ENCODE measurements around the gene KRT1.

Gene KRT1

DNA sequence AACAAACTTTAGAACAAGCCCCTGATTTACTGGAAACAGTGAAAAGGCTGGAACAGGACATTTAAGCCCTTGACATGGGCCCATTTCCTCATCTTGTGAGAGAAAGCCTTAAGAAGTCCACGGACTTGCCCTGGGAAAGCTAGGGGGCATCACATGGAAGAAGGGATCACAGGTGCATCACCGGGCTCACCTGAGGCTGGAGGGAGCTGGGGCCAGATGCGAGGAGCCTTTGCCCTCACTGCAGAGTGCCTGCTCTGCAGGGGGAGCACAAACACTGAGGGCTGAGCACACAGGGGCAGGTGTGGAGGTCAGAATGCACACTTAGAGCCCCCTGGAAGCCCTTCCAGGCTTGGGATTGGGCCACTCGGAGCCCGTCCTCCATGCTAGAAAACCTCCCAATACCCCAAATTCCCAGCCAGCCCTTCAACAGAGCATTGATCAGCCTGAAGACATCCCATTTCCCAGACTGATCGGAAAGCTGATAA, 5.2 kb upstream of the KRT1 start:
- Histone ChIP-seq H3K9me2 (replicated peaks; ENCODE audit: control insufficient read depth, low read length) (no peaks in the 10 kb centered on the region), H4K20me1 (ENCODE audit: control insufficient read depth, insufficient read depth, low read depth, low read length) (no peaks in the 10 kb centered on the region), H3K4me3 (ENCODE audit: low read length) (no peak overlapping the region), H3K36me3 (ENCODE audit: control insufficient read depth, low read length) (no peaks in the 10 kb centered on the region), H3K4me2 (ENCODE audit: low read length) (no peak overlapping the region), H3K27ac (ENCODE audit: low read depth, low read length) (no peak overlapping the region), H3K9me3 (ENCODE audit: control insufficient read depth, insufficient read depth, low read length) (no peaks in the 10 kb centered on the region), H3K4me1 (ENCODE audit: control insufficient read depth, low read length) (no peaks in the 10 kb centered on the region), H3K27me3 (ENCODE audit: control insufficient read depth, low read length) (peaks cover 21% of the 10 kb centered on the region), H3F3A (ENCODE audit: control insufficient read depth, insufficient read depth) (no peaks in the 10 kb centered on the region), H3K79me2 (ENCODE audit: control insufficient read depth, low read length) (no peaks in the 10 kb centered on the region)
- TF ChIP-seq, protein P1, sequence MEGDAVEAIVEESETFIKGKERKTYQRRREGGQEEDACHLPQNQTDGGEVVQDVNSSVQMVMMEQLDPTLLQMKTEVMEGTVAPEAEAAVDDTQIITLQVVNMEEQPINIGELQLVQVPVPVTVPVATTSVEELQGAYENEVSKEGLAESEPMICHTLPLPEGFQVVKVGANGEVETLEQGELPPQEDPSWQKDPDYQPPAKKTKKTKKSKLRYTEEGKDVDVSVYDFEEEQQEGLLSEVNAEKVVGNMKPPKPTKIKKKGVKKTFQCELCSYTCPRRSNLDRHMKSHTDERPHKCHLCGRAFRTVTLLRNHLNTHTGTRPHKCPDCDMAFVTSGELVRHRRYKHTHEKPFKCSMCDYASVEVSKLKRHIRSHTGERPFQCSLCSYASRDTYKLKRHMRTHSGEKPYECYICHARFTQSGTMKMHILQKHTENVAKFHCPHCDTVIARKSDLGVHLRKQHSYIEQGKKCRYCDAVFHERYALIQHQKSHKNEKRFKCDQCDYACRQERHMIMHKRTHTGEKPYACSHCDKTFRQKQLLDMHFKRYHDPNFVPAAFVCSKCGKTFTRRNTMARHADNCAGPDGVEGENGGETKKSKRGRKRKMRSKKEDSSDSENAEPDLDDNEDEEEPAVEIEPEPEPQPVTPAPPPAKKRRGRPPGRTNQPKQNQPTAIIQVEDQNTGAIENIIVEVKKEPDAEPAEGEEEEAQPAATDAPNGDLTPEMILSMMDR (IDR thresholded peaks at IDR 0.05; ENCODE audit: low read depth, low read length, poor library complexity, severe bottlenecking): no peak
- no peak for TF ChIP-seq EZH2phosphoT487 (IDR thresholded peaks at IDR 0.05; ENCODE audit: borderline replicate concordance, low read length)

DNA sequence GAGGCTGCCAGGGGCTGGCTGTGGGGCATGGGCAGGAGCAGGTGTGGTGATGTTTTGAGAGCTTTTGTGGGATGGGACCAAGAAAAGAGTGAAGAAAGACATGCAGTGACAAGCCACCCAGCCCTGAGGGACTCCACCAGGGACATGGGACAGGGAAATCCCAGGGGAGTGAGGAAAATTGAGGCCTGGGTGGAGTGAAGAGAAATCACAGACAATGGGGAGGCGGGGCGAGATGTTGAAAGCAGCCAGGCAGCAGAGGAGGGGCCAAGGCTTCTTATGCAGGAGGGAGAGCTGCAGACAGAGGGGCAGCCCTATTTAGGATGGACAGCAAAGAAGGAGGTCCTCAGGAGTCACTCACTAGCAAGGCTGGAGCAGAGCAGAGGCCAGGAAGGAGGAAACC, 4.2 kb upstream of the KRT1 start:
- Histone ChIP-seq H3K27me3 (ENCODE audit: control insufficient read depth, low read length) (peaks cover 14% of the 10 kb centered on the region), H3K4me3 (ENCODE audit: low read length) (no peak overlapping the region), H4K20me1 (ENCODE audit: control insufficient read depth, insufficient read depth, low read depth, low read length) (no peaks in the 10 kb centered on the region), H3K9me2 (replicated peaks; ENCODE audit: control insufficient read depth, low read length) (no peaks in the 10 kb centered on the region), H3K27ac (ENCODE audit: low read depth, low read length) (no peak overlapping the region), H3K4me1 (ENCODE audit: control insufficient read depth, low read length) (no peaks in the 10 kb centered on the region), H3K9me3 (ENCODE audit: control insufficient read depth, insufficient read depth, low read length) (no peaks in the 10 kb centered on the region), H3K36me3 (ENCODE audit: control insufficient read depth, low read length) (no peaks in the 10 kb centered on the region), H3K79me2 (ENCODE audit: control insufficient read depth, low read length) (no peaks in the 10 kb centered on the region), H3F3A (ENCODE audit: control insufficient read depth, insufficient read depth) (no peaks in the 10 kb centered on the region), H3K4me2 (ENCODE audit: low read length) (no peak overlapping the region)
- no peak for TF ChIP-seq EZH2phosphoT487 (IDR thresholded peaks at IDR 0.05; ENCODE audit: borderline replicate concordance, low read length)
- TF ChIP-seq, protein P1 (IDR thresholded peaks at IDR 0.05; ENCODE audit: low read depth, low read length, poor library complexity, severe bottlenecking): no peak

DNA sequence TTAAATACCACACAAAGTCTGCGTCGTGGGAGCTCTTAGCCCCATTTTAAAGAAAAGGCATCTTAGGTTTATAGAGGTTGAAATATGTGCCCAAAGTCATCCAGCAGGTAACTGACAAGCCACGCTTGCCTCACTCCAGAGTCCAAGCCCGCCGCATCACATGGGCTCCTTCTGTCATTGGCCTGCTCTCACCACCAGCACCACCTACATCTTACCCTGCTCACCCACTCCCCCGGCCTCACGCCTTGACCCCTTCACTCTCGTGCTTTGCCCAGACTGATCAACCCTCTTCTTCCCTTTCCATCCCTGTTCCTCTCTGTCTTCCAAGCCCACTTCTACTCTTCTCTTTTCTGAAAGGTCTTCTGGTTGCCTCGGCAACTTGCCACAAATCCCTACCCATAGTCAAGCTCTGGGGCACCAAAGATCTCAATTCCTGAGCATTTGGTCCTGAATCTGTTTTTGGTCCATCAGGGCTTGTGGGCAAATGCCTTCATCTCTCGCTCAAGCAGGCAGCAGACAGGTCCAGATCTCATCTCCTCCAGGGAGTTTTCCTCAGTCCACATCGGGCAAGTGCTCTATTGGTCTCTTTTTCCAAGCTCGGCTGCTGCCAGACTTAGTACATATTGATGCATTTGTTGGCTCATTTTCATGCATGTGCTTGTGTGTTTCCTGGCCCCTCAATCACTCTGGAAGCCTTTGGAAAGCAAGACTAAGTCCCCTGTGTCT, 3.5 kb upstream of the KRT1 start:
- Histone ChIP-seq H3K79me2 (ENCODE audit: control insufficient read depth, low read length) (no peaks in the 10 kb centered on the region), H3K9me2 (replicated peaks; ENCODE audit: control insufficient read depth, low read length) (no peaks in the 10 kb centered on the region), H3K27me3 (ENCODE audit: control insufficient read depth, low read length) (peaks cover 16% of the 10 kb centered on the region), H3K27ac (ENCODE audit: low read depth, low read length) (no peak overlapping the region), H3K4me1 (ENCODE audit: control insufficient read depth, low read length) (no peaks in the 10 kb centered on the region), H4K20me1 (ENCODE audit: control insufficient read depth, insufficient read depth, low read depth, low read length) (no peaks in the 10 kb centered on the region), H3K4me3 (ENCODE audit: low read length) (no peak overlapping the region), H3F3A (ENCODE audit: control insufficient read depth, insufficient read depth) (no peaks in the 10 kb centered on the region), H3K36me3 (ENCODE audit: control insufficient read depth, low read length) (no peaks in the 10 kb centered on the region), H3K9me3 (ENCODE audit: control insufficient read depth, insufficient read depth, low read length) (no peaks in the 10 kb centered on the region), H3K4me2 (ENCODE audit: low read length) (no peak overlapping the region)
- TF ChIP-seq EZH2phosphoT487 (IDR thresholded peaks at IDR 0.05; ENCODE audit: borderline replicate concordance, low read length): no peak
- TF ChIP-seq, protein P1 (IDR thresholded peaks at IDR 0.05; ENCODE audit: low read depth, low read length, poor library complexity, severe bottlenecking): no peak

Measured in DOHH2 (cell line).